Vagina (tissue), 2 donors: ENCODE measurements around the gene MPHOSPH9.

Experiments used
- CTCF ChIP-seq, 3 experiments: fragments of 450-650 bp in 2 of 3; fragments of 200-600 bp in 1 of 3; sonication (generic) in 1 of 3; IDR thresholded peaks; one replicate each; pipeline ENCODE4 v1.5.1; 2017 to 2019; ENCODE audit warnings: antibody characterized with exemption in 3 of 3, mild to moderate bottlenecking in 2 of 3, moderate library complexity in 2 of 3
- POLR2A ChIP-seq, 2 donors: fragments of 450-650 bp; IDR thresholded peaks; one replicate each; pipeline ENCODE4 v1.6.1; 2017; ENCODE audit warnings: antibody characterized with exemption in 2 of 2, mild to moderate bottlenecking in 2 of 2, moderate library complexity in 2 of 2

DNA sequence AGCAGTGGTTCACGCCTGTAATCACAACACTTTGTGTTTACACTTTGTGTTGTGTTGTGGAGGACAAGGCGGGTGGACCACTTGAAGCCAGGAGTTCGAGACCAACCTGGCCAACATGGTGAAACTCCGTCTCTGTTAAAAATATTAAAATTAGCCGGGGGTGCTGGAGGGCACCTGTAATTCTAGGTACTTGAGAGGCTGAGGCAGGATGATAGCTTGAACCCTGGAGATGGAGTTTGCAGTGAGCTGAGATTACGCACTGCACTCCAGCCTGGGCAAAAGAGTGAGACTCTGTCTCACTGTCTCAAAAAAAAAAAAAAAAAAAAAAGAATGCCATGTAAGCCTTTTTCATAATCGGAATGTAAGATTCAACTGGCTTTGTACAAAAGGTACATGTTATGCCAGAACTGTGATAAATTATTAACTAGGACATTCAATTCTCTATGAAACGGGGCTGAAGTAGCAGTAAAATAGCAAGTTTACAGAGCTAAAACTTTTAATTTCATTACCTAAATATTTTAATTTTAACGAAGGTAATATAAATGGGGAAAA lies 68.2 kb downstream of the MPHOSPH9 start:
- TF ChIP-seq POLR2A (IDR thresholded peaks at IDR 0.05) (no peak), CTCF (IDR thresholded peaks at IDR 0.05) (no peak)
